T-cell (primary cell): ENCODE measurements around the gene BCDIN3D. TPM values are rescaled to one million over a fixed set of nuclear protein-coding genes. Genes with fewer than 3 reads are reported as not detected.
"Not testable (repeated sequence)": the region's sequence is repeated elsewhere in the genome, so short reads cannot be mapped to it uniquely, and the experiment has no call there.

Source experiments
- ATAC-seq, 4 experiments: fragments of 200-7000 bp in 3 of 4; fragments of 150-1000 bp in 1 of 4; cut with Tn5 transposase; replicated peaks in 1 of 4; 1 replicate in 3 of 4; 2 replicates in 1 of 4; pipeline ENCODE4 v1.10.0; 2021; ENCODE audit warnings: moderate library complexity in 3 of 4, mild to moderate bottlenecking in 2 of 4, moderate number of reproducible peaks in 1 of 4
- CTCF ChIA-PET, 2 donors: fragments of 300-600 bp; sonication (Branson Sonifier 250); formaldehyde crosslinking; loops; one replicate each; lab custom pipeline; 2022; ENCODE audit warnings: antibody characterized with exemption in 2 of 2; lab: Charles Lee
- POLR2A ChIA-PET, 2 donors: fragments of 300-600 bp; sonication (Branson Sonifier 250); formaldehyde crosslinking; loops; one replicate each; lab custom pipeline; 2022; ENCODE audit warnings: antibody characterized with exemption in 2 of 2; lab: Charles Lee
- DNase-seq, 35 experiments: peaks; one replicate each; pipeline versions ENCODE4 v3.0.0 to v3.0.0-alpha.2; 2013 to 2023
- H3K27ac ChIP-seq: one replicate; pipeline ENCODE4 v1.5.1; 2013; ENCODE audit warnings: low read length
- H3K27me3 ChIP-seq, 2 experiments: replicated peaks in 1 of 2; 1 replicate in 1 of 2; 2 replicates in 1 of 2; pipeline versions ENCODE4 v1.6.1 to v1.7.0; 2013; ENCODE audit warnings: low read length in 1 of 2, mixed read lengths in 1 of 2; ENCODE audit not compliant: control insufficient read depth in 2 of 2, insufficient read depth in 2 of 2; ENCODE audit errors: extremely low read depth in 1 of 2
- H3K36me3 ChIP-seq, 2 donors: 1 replicate in 1 of 2; 2 replicates in 1 of 2; pipeline versions ENCODE4 v1.6.1 to v1.7.0; 2013; ENCODE audit warnings: low read length in 1 of 2; ENCODE audit not compliant: control insufficient read depth in 2 of 2, insufficient read depth in 1 of 2; ENCODE audit errors: extremely low read depth in 1 of 2
- H3K4me1 ChIP-seq, 2 experiments: 1 replicate in 1 of 2; 2 replicates in 1 of 2; pipeline versions ENCODE4 v1.6.1 to v1.7.0; 2013; ENCODE audit warnings: low read length in 2 of 2, mixed read lengths in 1 of 2; ENCODE audit not compliant: insufficient read depth in 2 of 2, control insufficient read depth in 1 of 2; ENCODE audit errors: extremely low read depth in 1 of 2
- H3K4me3 ChIP-seq, 2 donors: 1 replicate in 1 of 2; 2 replicates in 1 of 2; pipeline versions ENCODE4 v1.5.1 to v1.7.0; 2013; ENCODE audit warnings: mild to moderate bottlenecking in 2 of 2, low read length in 1 of 2, moderate library complexity in 1 of 2; ENCODE audit not compliant: control insufficient read depth in 1 of 2; ENCODE audit errors: extremely low read depth in 1 of 2
- H3K9me3 ChIP-seq: 2 replicates; pipeline ENCODE4 v1.7.0; 2013
- H3K27ac Mint-ChIP-seq, 2 donors: one replicate each; pipeline ENCODE4 v1.8.0; 2020 to 2021; ENCODE audit warnings: mild to moderate bottlenecking in 2 of 2, mixed read lengths in 2 of 2
- H3K27me3 Mint-ChIP-seq, 2 donors: one replicate each; pipeline ENCODE4 v1.8.0; 2021 to 2022; ENCODE audit warnings: mixed read lengths in 2 of 2
- H3K36me3 Mint-ChIP-seq: one replicate; pipeline ENCODE4 v1.8.0; 2021; ENCODE audit warnings: mixed read lengths
- H3K4me1 Mint-ChIP-seq, 3 donors: one replicate each; pipeline ENCODE4 v1.8.0; 2020 to 2022; ENCODE audit warnings: mixed read lengths in 3 of 3, mild to moderate bottlenecking in 1 of 3
- H3K4me3 Mint-ChIP-seq, 3 donors: one replicate each; pipeline ENCODE4 v1.8.0; 2020 to 2022; ENCODE audit warnings: mild to moderate bottlenecking in 3 of 3, mixed read lengths in 3 of 3, moderate library complexity in 3 of 3
- H3K9me3 Mint-ChIP-seq, 3 donors: one replicate each; pipeline ENCODE4 v1.8.0; 2020 to 2022; ENCODE audit warnings: mixed read lengths in 3 of 3
- WGBS: methylation state at CpG from one replicate; pipeline ENCODE4 v1.1.5; 2013; ENCODE audit warnings: missing lambda C conversion rate; ENCODE audit not compliant: insufficient coverage; 5-methylcytosine and 5-hydroxymethylcytosine counted together
- total RNA-seq, 35 experiments: library from RNA in 6 of 35; stranded (reverse) in 6 of 35; fragments of 120-200 nt in 1 of 35; gene quantifications; one replicate each; pipeline versions ENCODE4 v1.2.1 to v1.2.4 and lab custom pipeline; 2013 to 2026

The BCDIN3D gene
- total RNA-seq, 5 donors from 2014 or later (not counting 1 experiment from before 2014, with no cell fraction given): 4.7 to 12.8 (median 12.3) TPM

DNA sequence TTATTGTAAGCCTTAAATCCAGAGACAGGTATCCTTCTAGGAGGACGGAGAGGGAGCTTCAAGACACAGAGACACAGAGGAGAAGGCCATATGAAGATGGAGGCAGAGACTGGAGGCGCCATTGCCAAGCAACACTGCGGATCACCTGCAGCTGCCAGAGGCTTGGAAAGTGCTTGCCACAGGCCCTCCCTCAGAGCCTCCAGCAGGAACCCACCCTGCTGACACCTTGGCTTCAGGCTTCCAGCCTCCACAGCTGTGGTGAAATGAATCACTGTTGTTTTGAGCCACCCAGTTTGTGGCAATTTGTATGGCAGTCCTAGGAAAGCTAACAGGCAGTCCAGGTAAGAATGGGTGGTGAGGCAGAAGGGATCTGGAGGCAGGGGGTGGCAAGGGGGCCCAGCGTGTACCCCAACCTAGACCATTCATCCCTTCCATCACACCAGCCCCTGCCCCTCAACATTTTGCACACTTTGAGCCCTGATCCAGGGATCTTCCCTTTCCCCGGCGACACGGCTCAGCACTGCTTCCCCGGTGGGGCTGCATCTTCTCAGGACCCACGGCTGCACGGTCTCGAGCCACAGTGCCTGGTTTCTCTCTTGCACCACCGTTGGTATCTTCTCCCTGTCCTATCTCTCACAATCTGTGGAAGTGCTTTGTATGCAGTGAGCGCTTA is 22.3 kb upstream of the BCDIN3D start:
- Mint-ChIP-seq H3K27me3 (peaks cover 4 to 5% of the 10 kb centered on the region in 2 donors), H3K27ac (no peak overlapping the region), H3K9me3 (no peaks in the 10 kb centered on the region), H3K4me1 (peaks cover 0 to 2% (median 0%) of the 10 kb centered on the region in 3 donors), H3K4me3 (no peak overlapping the region), H3K36me3 (no peaks in the 10 kb centered on the region)
- DNase-seq (no peak), ATAC-seq (no peak)
- Histone ChIP-seq H3K4me3 (no peak overlapping the region), H3K9me3 (no peaks in the 10 kb centered on the region), H3K4me1 (peaks cover 0 to 6% of the 10 kb centered on the region in 2 experiments), H3K27ac (no peak overlapping the region), H3K36me3 (no peaks in the 10 kb centered on the region), H3K27me3 (peaks cover 0 to 29% of the 10 kb centered on the region in 2 experiments)
- POLR2A ChIA-PET: no interaction called here
- CTCF ChIA-PET: interaction anchor here in 1 of 2 donors (0.6 to 1.1 kb wide), 2 partner anchors 16 to 153 kb away, joined by 3 read pairs; no protein-coding TSS in a partner anchor
- 86% methylated on average over 11 of the region's 13 CpGs for WGBS

DNA sequence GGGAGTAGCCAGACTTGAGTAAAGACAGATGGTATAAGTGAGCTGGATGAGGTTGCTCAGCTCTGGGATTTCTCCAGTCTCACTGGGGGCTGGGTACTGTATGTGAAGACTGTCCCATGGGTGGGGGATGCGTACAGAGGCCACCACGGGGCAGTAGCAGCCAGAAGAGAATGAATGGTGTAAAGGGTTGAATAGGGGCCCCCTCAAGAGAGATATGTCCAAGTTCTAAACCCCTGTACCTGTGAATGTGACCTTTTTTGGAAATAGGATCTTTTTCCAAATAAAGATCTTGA is 21.8 kb upstream of the BCDIN3D start:
- no peak overlapping the region for H3K4me3 ChIP-seq
- peaks cover 0 to 29% of the 10 kb centered on the region in 2 experiments for H3K27me3 ChIP-seq
- DNase-seq: no peak
- H3K4me3 Mint-ChIP-seq: no peak overlapping the region
- peaks cover 0 to 2% (median 0%) of the 10 kb centered on the region in 3 donors for H3K4me1 Mint-ChIP-seq
- H3K4me1 ChIP-seq: peaks cover 0 to 6% of the 10 kb centered on the region in 2 experiments
- ChIA-PET CTCF (interaction anchor here in 1 of 2 donors (0.6 to 1.1 kb wide), 2 partner anchors 15 to 153 kb away, joined by 3 read pairs; no protein-coding TSS in a partner anchor), POLR2A (no interaction called here)
- H3K36me3 ChIP-seq: no peaks in the 10 kb centered on the region
- peaks cover 4 to 5% of the 10 kb centered on the region in 2 donors for H3K27me3 Mint-ChIP-seq
- no peaks in the 10 kb centered on the region for H3K9me3 ChIP-seq
- WGBS: no CpG with 5 or more reads among the region's 2 CpGs
- no peaks in the 10 kb centered on the region for H3K9me3 Mint-ChIP-seq
- H3K36me3 Mint-ChIP-seq: no peaks in the 10 kb centered on the region
- no peak for ATAC-seq
- H3K27ac Mint-ChIP-seq: no peak overlapping the region
- H3K27ac ChIP-seq: no peak overlapping the region

- H3K27me3 ChIP-seq: peaks cover 0 to 29% of the 10 kb centered on the region in 2 experiments
- no peak for ATAC-seq
- H3K9me3 ChIP-seq: no peaks in the 10 kb centered on the region
- H3K9me3 Mint-ChIP-seq: no peaks in the 10 kb centered on the region
- WGBS: 75% methylated on average over 15 of the region's 17 CpGs
- H3K4me1 ChIP-seq: peaks cover 0 to 6% of the 10 kb centered on the region in 2 experiments
- no peaks in the 10 kb centered on the region for H3K36me3 ChIP-seq
- H3K27ac Mint-ChIP-seq: no peak overlapping the region
- POLR2A ChIA-PET: interaction anchor here in 1 of 2 donors (0.7 kb wide), 1 partner anchor 11 kb away, joined by 3 read pairs; no protein-coding TSS in a partner anchor
- no peak overlapping the region for H3K27ac ChIP-seq
- CTCF ChIA-PET: interaction anchor here in 1 of 2 donors (0.6 to 1.1 kb wide), 2 partner anchors 15 to 152 kb away, joined by 3 read pairs; no protein-coding TSS in a partner anchor
- no peak overlapping the region for H3K4me3 Mint-ChIP-seq
- peaks cover 0 to 2% (median 0%) of the 10 kb centered on the region in 3 donors for H3K4me1 Mint-ChIP-seq
- no peak for DNase-seq
- H3K4me3 ChIP-seq: no peak overlapping the region
- peaks cover 4 to 6% of the 10 kb centered on the region in 2 donors for H3K27me3 Mint-ChIP-seq
- no peaks in the 10 kb centered on the region for H3K36me3 Mint-ChIP-seq
These were observed 21.3 kb upstream of the BCDIN3D start for GRCh38 chr12:49863946-49864797.

GRCh38 chr12:49860921-49861320 is 18.0 kb upstream of the BCDIN3D start:
- CTCF ChIA-PET, H3K9me3 ChIP-seq, H3K27ac ChIP-seq, DNase-seq, H3K4me3 ChIP-seq, H3K4me1 Mint-ChIP-seq, ATAC-seq, H3K36me3 Mint-ChIP-seq, H3K9me3 Mint-ChIP-seq, H3K4me3 Mint-ChIP-seq, H3K36me3 ChIP-seq, H3K4me1 ChIP-seq, H3K27ac Mint-ChIP-seq, POLR2A ChIA-PET: not testable (repeated sequence)
- peaks cover 4 to 13% of the 10 kb centered on the region in 2 donors for H3K27me3 Mint-ChIP-seq
- peaks cover 0 to 14% of the 10 kb centered on the region in 2 experiments for H3K27me3 ChIP-seq
- WGBS: 100% methylated on average over 6 of the region's 31 CpGs

DNA sequence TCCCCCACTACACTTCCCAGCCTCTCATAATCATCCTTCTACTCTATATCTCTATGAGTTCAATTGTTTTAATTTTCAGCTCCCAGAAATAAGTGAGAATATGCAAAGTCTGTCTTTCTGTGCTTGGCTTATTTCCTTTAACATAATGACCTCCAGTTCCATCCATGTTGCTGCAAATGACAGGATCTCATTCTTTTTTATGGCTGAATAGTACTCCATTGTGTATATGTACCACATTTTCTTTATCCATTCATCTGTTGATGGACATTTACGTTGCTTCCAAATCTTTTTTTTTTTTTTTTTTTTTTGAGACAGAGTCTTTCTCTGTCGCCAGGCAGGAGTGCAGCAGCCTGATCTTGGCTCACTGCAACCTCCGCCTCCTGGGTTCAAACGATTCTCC is 13.0 kb upstream of the BCDIN3D start:
- H3K9me3 Mint-ChIP-seq, H3K4me3 Mint-ChIP-seq, H3K4me1 Mint-ChIP-seq, DNase-seq, H3K9me3 ChIP-seq, H3K36me3 Mint-ChIP-seq, H3K27ac Mint-ChIP-seq, POLR2A ChIA-PET, H3K36me3 ChIP-seq, CTCF ChIA-PET, H3K4me1 ChIP-seq, H3K4me3 ChIP-seq, H3K27ac ChIP-seq, ATAC-seq, H3K27me3 ChIP-seq: not testable (repeated sequence)
- H3K27me3 Mint-ChIP-seq: peaks cover 9 to 12% of the 10 kb centered on the region in 2 donors
- WGBS: 75% methylated on average over 3 of the region's 4 CpGs

- DNase-seq: no peak
- Mint-ChIP-seq H3K9me3 (no peaks in the 10 kb centered on the region), H3K4me3 (no peak overlapping the region), H3K27me3 (peaks cover 9 to 18% of the 10 kb centered on the region in 2 donors), H3K36me3 (no peaks in the 10 kb centered on the region), H3K4me1 (no peaks in the 10 kb centered on the region), H3K27ac (no peak overlapping the region)
- ChIA-PET POLR2A (no interaction called here), CTCF (interaction anchor here in 1 of 2 donors (0.6 to 0.9 kb wide), 2 partner anchors 200 to 848 kb away, joined by 3 read pairs; no protein-coding TSS in a partner anchor)
- no peak overlapping the region for H3K4me3 ChIP-seq
- no peak for ATAC-seq
- no peak overlapping the region for H3K27ac ChIP-seq
- 60% methylated on average over 1 of the region's 4 CpGs for WGBS
- H3K4me1 ChIP-seq: no peaks in the 10 kb centered on the region
- H3K9me3 ChIP-seq: no peaks in the 10 kb centered on the region
- peaks cover 0 to 2% of the 10 kb centered on the region in 2 experiments for H3K27me3 ChIP-seq
- no peaks in the 10 kb centered on the region for H3K36me3 ChIP-seq
These were observed 12.1 kb upstream of the BCDIN3D start for GRCh38 chr12:49854976-49855375.
